GM23338 (cell line): ENCODE data around the gene ZHX3. TPM values are rescaled to one million over a fixed set of nuclear protein-coding genes. Genes with fewer than 3 reads are reported as not detected.

Source experiments
- ATAC-seq: fragments of 200-7000 bp; cut with Tn5 transposase; 3 replicates; pipeline ENCODE4 v1.9.1; 2020
- DNase-seq: peaks from one replicate; pipeline ENCODE4 v3.0.0-alpha.2; 2015; ENCODE audit warnings: low spot score
- H2AFZ ChIP-seq: fragments of 200-600 bp; sonication (generic); 2 replicates; pipeline ENCODE4 v1.8.0; 2016; ENCODE audit warnings: antibody characterized with exemption, mild to moderate bottlenecking, moderate library complexity
- H3F3A ChIP-seq: fragments of 200-600 bp; sonication (generic); replicated peaks from 2 replicates; pipeline ENCODE4 v1.8.0; 2017; ENCODE audit warnings: antibody characterized with exemption, mixed run types, low read depth
- H3K27ac ChIP-seq: fragments of 200-600 bp; sonication (generic); 2 replicates; pipeline ENCODE4 v1.6.1; 2016; ENCODE audit warnings: low read depth
- H3K27me3 ChIP-seq: fragments of 200-600 bp; sonication (generic); 2 replicates; pipeline ENCODE4 v1.8.0; 2016; ENCODE audit warnings: mild to moderate bottlenecking, mixed run types, moderate library complexity; ENCODE audit not compliant: insufficient read depth
- H3K36me3 ChIP-seq: fragments of 200-600 bp; sonication (generic); 2 replicates; pipeline ENCODE4 v1.8.0; 2016; ENCODE audit warnings: mild to moderate bottlenecking; ENCODE audit not compliant: insufficient read depth
- H3K4me1 ChIP-seq: fragments of 200-600 bp; sonication (generic); 2 replicates; pipeline ENCODE4 v1.8.0; 2016; ENCODE audit warnings: mild to moderate bottlenecking, moderate library complexity; ENCODE audit not compliant: insufficient read depth
- H3K4me2 ChIP-seq: fragments of 200-600 bp; sonication (generic); 2 replicates; pipeline ENCODE4 v1.7.1; 2017; ENCODE audit warnings: mixed run types
- H3K4me3 ChIP-seq: fragments of 200-600 bp; sonication (generic); 2 replicates; pipeline ENCODE4 v1.6.1; 2016; ENCODE audit warnings: mixed run types
- H3K79me2 ChIP-seq: fragments of 200-600 bp; sonication (generic); replicated peaks from 2 replicates; pipeline ENCODE4 v1.8.0; 2017; ENCODE audit warnings: mild to moderate bottlenecking; ENCODE audit not compliant: insufficient read depth
- H3K9me2 ChIP-seq: fragments of 200-600 bp; sonication (generic); 2 replicates; pipeline ENCODE4 v1.8.0; 2017; ENCODE audit not compliant: insufficient read depth
- H4K20me1 ChIP-seq: fragments of 200-600 bp; sonication (generic); replicated peaks from 2 replicates; pipeline ENCODE4 v1.8.0; 2017; ENCODE audit warnings: mild to moderate bottlenecking; ENCODE audit not compliant: insufficient read depth
- H3K27ac Mint-ChIP-seq: 2 replicates; pipeline ENCODE4 v1.8.0; 2020; ENCODE audit warnings: inconsistent platforms, mild to moderate bottlenecking, moderate library complexity, mixed read lengths
- H3K27me3 Mint-ChIP-seq: 3 replicates; pipeline ENCODE4 v1.8.0; 2022; ENCODE audit warnings: low read depth, mild to moderate bottlenecking, moderate library complexity, mixed read lengths, inconsistent platforms; ENCODE audit not compliant: insufficient read depth, poor library complexity
- H3K36me3 Mint-ChIP-seq: 3 replicates; pipeline ENCODE4 v1.8.0; 2021; ENCODE audit warnings: low read depth, mild to moderate bottlenecking, inconsistent platforms, moderate library complexity, mixed read lengths
- H3K4me1 Mint-ChIP-seq: 3 replicates; pipeline ENCODE4 v1.8.0; 2020; ENCODE audit warnings: mild to moderate bottlenecking, inconsistent platforms, mixed read lengths
- H3K4me3 Mint-ChIP-seq: 3 replicates; pipeline ENCODE4 v1.8.0; 2021; ENCODE audit warnings: moderate library complexity, mild to moderate bottlenecking, inconsistent platforms, mixed read lengths
- H3K9me3 Mint-ChIP-seq: 3 replicates; pipeline ENCODE4 v1.8.0; 2020; ENCODE audit warnings: moderate library complexity, mild to moderate bottlenecking, inconsistent platforms, mixed read lengths
- CREB1 ChIP-seq: fragments of 250-450 bp; sonication (Bioruptor Pico); IDR thresholded peaks from 2 replicates; pipeline ENCODE4 v1.5.0; 2020; ENCODE audit warnings: low read depth, mild to moderate bottlenecking, moderate library complexity
- CTCF ChIP-seq, 2 experiments: fragments of 200-600 bp in 1 of 2; sonication (generic) in 1 of 2; conservative IDR thresholded peaks; 2 replicates each; pipeline versions ENCODE4 v1.5.1 to v1.6.1; 2016 to 2017; ENCODE audit warnings: antibody characterized with exemption in 2 of 2, low read depth in 2 of 2, mild to moderate bottlenecking in 2 of 2, moderate library complexity in 1 of 2
- EZH2 ChIP-seq: fragments of 200-600 bp; sonication (generic); IDR thresholded peaks from one replicate; pipeline ENCODE4 v1.8.0; 2017; ENCODE audit warnings: antibody characterized with exemption, mild to moderate bottlenecking, low read depth; ENCODE audit not compliant: unreplicated experiment
- EZH2phosphoT487 ChIP-seq: fragments of 200-600 bp; sonication (generic); IDR thresholded peaks from one replicate; pipeline ENCODE4 v1.8.1; 2018; ENCODE audit warnings: antibody characterized with exemption; ENCODE audit not compliant: unreplicated experiment
- JUNB ChIP-seq: IDR thresholded peaks from one replicate; pipeline ENCODE4 v1.6.1; 2016; ENCODE audit warnings: antibody characterized with exemption; ENCODE audit not compliant: unreplicated experiment
- POLR2AphosphoS5 ChIP-seq: IDR thresholded peaks from 2 replicates; pipeline ENCODE4 v1.6.1; 2016; ENCODE audit warnings: antibody characterized with exemption, low read depth
- STAT1 ChIP-seq: IDR thresholded peaks from one replicate; pipeline ENCODE4 v1.6.1; 2016; ENCODE audit warnings: antibody characterized with exemption; ENCODE audit not compliant: unreplicated experiment
- ZNF462 ChIP-seq: fragments of 250-450 bp; sonication (Bioruptor Pico); IDR thresholded peaks from 2 replicates; pipeline ENCODE4 v1.5.0; 2020; ENCODE audit warnings: mild to moderate bottlenecking, moderate library complexity
- polyA plus RNA-seq: library from polyadenylated mRNA; unstranded; fragments of >200 nt; fragmentation: Nextera tagmentation; extraction: Ambion mirVana; gene quantifications from 2 replicates; pipeline ENCODE4 v1.2.1, GENCODE V29; 2016
- total RNA-seq: library from RNA; depleted of rRNA; stranded (reverse); fragments of >200 nt; shearing (Covaris generic); gene quantifications from 2 replicates; pipeline ENCODE4 v1.2.3, GENCODE V29; 2014

The ZHX3 gene
- total and polyA plus RNA-seq, 2 experiments from 2014 or later: 1.7 to 2.8 TPM

GRCh38 chr20:41364236-41364855 lies 46.8 kb upstream of the ZHX3 start:
- TF ChIP-seq CTCF (conservative IDR thresholded peaks at IDR 0.05; ENCODE audit: low read depth in 2 of 2) (0 out of 4 replicates have a peak, but pooled peaks of 1 of the 2 experiments have one; percentile 8), JUNB (no peak)
- Histone ChIP-seq H3K36me3 (no peaks in the 10 kb centered on the region), H3K27ac (no peak overlapping the region), H3K9me2 (no peaks in the 10 kb centered on the region), H3K27me3 (peaks cover 48% of the 10 kb centered on the region), H3K79me2 (no peaks in the 10 kb centered on the region), H3K4me2 (no peak overlapping the region), H2AFZ (no peak overlapping the region), H3K4me3 (no peak overlapping the region), H4K20me1 (no peaks in the 10 kb centered on the region), H3F3A (peaks cover 7% of the 10 kb centered on the region; the same call in 1 of the 2 replicates), H3K4me1 (peaks cover 5% of the 10 kb centered on the region; the same call in 1 of the 2 replicates)
- DNase-seq (no peak), ATAC-seq (no peak)
- Mint-ChIP-seq H3K27me3 (peaks cover 34% of the 10 kb centered on the region), H3K4me1 (peaks cover 11% of the 10 kb centered on the region), H3K27ac (no peak overlapping the region), H3K36me3 (no peaks in the 10 kb centered on the region; the same call in 2 of the 3 replicates), H3K9me3 (no peaks in the 10 kb centered on the region), H3K4me3 (no peak overlapping the region)

GRCh38 chr20:41363601-41364000 lies 46.1 kb upstream of the ZHX3 start:
- no peak for ATAC-seq
- H3K9me3 Mint-ChIP-seq: no peaks in the 10 kb centered on the region
- H3K27me3 Mint-ChIP-seq: peaks cover 29% of the 10 kb centered on the region
- H3K4me2 ChIP-seq: no peak overlapping the region
- no peak for DNase-seq
- H3K36me3 ChIP-seq: no peaks in the 10 kb centered on the region
- no peak overlapping the region for H2AFZ ChIP-seq
- no peaks in the 10 kb centered on the region for H3K79me2 ChIP-seq
- peaks cover 11% of the 10 kb centered on the region for H3K4me1 Mint-ChIP-seq
- no peaks in the 10 kb centered on the region for H4K20me1 ChIP-seq
- no peak overlapping the region for H3K4me3 ChIP-seq
- H3F3A ChIP-seq: peaks cover 7% of the 10 kb centered on the region; the same call in 1 of the 2 replicates
- no peak overlapping the region for H3K4me3 Mint-ChIP-seq
- no peaks in the 10 kb centered on the region for H3K9me2 ChIP-seq
- peaks cover 5% of the 10 kb centered on the region; the same call in 1 of the 2 replicates for H3K4me1 ChIP-seq
- no peak overlapping the region for H3K27ac Mint-ChIP-seq
- TF ChIP-seq STAT1 (no peak), CREB1 (CRISPR knock-in tag) (no peak)
- peaks cover 41% of the 10 kb centered on the region for H3K27me3 ChIP-seq
- H3K36me3 Mint-ChIP-seq: no peaks in the 10 kb centered on the region; the same call in 2 of the 3 replicates
- no peak overlapping the region for H3K27ac ChIP-seq

GRCh38 chr20:41362748-41363140 lies 45.2 kb upstream of the ZHX3 start:
- Mint-ChIP-seq H3K9me3 (no peaks in the 10 kb centered on the region), H3K27ac (no peak overlapping the region), H3K4me3 (no peak overlapping the region), H3K4me1 (peaks cover 11% of the 10 kb centered on the region), H3K36me3 (no peaks in the 10 kb centered on the region; the same call in 2 of the 3 replicates), H3K27me3 (peaks cover 23% of the 10 kb centered on the region)
- no peak overlapping the region for H2AFZ ChIP-seq
- no peak overlapping the region for H3K4me2 ChIP-seq
- no peaks in the 10 kb centered on the region for H3K9me2 ChIP-seq
- ATAC-seq: no peak
- peaks cover 5% of the 10 kb centered on the region; the same call in 1 of the 2 replicates for H3F3A ChIP-seq
- H3K27me3 ChIP-seq: peaks cover 32% of the 10 kb centered on the region
- no peak overlapping the region for H3K27ac ChIP-seq
- H3K4me3 ChIP-seq: no peak overlapping the region
- no peaks in the 10 kb centered on the region for H4K20me1 ChIP-seq
- DNase-seq: no peak
- H3K4me1 ChIP-seq: peaks cover 5% of the 10 kb centered on the region; the same call in 1 of the 2 replicates
- no peaks in the 10 kb centered on the region for H3K36me3 ChIP-seq
- no peaks in the 10 kb centered on the region for H3K79me2 ChIP-seq
- no peak for TF ChIP-seq POLR2AphosphoS5
- TF ChIP-seq JUNB: no peak
- no peak for TF ChIP-seq STAT1
- TF ChIP-seq EZH2phosphoT487: no peak
- TF ChIP-seq EZH2: no peak
- no peak for TF ChIP-seq ZNF462 (CRISPR knock-in tag)
